ENCODE measurements around the gene LHFPL6.

LHFPL6 gene

DNA sequence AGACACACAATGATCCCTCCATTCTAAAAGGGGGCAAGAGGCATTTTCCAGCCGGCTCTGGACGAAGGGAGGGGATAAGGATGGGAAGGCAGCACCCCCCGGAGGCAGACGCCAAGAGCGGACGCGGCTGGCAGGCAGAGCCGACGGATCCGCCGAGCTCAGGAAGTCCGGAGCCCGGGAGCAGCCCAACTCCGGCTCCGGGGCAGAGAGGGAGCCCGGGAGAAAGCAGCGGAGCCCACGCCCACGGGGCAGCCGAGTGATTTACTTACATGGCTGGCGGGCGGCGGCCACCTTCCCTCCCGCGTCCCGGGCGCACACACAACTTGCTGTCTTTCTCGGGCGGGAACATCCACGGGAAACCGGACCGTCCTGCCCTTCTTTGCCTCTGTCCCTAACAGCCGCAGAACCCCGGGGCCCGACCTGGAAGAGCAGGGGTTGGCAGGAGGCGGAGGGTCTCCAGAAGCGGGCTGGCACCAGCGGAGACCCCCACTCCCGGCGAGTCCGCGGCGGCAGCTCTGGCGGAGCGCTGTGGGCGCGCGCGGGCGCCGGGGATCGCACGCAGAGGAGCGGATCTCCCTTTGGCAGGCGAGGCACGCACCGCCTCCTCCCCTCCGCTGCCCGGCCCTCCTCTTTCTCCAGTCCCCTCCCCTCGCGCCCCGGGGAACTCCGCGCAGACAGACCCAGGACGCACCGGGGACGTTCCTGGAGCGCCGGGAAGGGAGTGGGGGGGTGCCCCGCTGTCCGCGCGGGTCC, at the start of gene LHFPL6:
Gene LHFPL6 (minus strand): TSS at position 580 of the 753 bp plus-strand sequence.
- peak; percentile 87 for DNase-seq (ENCODE audit: low spot score)

DNA sequence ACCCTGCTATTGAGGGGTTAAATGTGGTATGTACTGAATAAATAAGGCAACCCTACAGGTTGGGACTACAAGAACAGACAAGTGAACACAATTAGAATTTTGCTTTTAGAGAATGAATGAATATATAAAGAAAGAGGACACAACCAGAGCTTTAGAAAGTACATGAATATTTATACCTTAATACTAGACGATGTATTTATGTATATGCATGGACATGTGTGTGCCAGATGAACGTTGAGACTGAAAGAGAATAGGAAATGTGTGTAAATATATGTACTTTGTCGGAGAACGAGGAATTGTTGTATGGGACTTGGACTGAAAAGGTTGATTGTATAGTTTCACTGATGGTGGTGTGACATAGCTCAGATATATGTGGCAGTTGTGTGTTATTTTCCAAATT, 43.1 kb upstream of the LHFPL6 start:
- DNase-seq (ENCODE audit: low spot score): no peak

GRCh38 chr13:39641645-39642044, 38.7 kb upstream of the LHFPL6 start:
- no peak for DNase-seq (ENCODE audit: low spot score)

DNA sequence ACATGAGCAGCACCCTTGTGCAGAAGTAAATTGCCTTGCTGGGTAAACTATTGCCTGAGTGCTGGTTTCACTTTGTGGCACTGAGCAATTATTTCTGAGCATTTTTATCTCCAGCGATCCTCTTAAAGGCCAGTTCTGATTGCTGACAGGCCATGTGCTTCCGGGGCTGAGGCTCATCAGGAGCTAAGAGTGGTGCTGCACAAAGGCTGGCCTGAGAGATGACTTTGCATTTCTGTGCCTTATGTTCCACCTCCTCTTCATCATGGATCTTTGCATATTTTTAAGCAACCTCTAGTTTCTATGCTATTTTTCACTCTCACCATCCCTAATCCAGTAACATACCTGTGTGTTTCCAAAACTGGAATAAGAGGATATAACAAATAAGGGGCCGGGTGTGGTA, 34.9 kb upstream of the LHFPL6 start:
- DNase-seq (ENCODE audit: low spot score): no peak

DNA sequence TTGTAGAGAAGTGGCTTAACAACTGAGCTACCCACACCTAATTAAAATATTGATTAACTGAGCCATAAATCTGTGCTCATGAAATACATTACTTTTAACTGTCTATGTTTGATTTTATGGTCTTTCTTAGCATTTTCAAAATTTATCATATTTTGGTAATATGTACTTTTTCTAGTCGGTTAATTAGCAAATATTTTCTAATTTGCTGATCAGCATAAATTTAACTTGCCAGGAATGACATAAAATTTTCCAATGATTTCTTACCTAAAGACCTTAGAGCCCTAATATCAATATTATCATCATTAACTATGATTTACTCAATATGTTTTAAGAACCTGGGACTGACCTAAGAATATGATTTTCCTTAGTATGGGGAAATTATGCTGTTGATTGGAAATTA, 32.6 kb upstream of the LHFPL6 start:
- no peak for DNase-seq (ENCODE audit: low spot score)

DNA sequence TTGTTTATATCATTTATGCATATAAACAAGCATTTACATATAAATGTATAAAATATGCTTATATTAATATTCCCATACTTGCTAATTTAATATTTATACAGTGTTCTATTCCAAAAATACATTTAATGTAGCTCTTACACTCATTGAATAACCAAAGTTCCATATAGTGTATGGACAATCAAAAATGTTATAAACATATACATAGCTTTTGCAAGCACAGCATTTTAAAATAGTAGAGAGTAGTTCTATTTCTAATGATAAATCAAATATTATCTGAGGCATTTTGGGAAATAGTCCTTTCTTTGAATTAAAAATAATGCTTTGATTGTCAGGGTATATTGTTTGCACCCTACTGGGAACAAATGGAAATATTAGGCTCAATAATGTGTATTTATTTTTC, 30.0 kb upstream of the LHFPL6 start:
- no peak for DNase-seq (ENCODE audit: low spot score)

DNA sequence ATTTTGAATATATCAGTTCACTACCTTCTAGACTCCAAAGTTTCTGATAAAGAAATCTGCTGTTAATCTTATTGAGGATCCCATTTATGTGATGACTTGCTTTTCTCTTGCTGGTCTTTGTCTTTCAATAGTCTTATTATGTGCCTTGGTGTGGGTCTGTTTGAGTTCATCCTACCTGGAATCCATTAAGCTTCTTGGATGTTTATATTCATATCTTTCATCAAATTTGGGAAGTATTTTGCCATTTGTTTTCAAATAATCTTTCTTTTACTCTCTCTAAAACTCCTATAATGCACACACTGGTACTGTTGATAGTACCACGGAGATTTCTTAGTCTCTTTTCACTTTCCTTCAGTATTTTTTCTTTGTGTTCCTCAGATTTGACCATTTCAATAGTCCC, 28.3 kb upstream of the LHFPL6 start:
- no peak for DNase-seq (ENCODE audit: low spot score)

GRCh38 chr13:39623466-39623865, 20.5 kb upstream of the LHFPL6 start:
- no peak for DNase-seq (ENCODE audit: low spot score)

GRCh38 chr13:39618561-39618960, 15.6 kb upstream of the LHFPL6 start:
- DNase-seq (ENCODE audit: low spot score): no peak

GRCh38 chr13:39616087-39616694, 13.2 kb upstream of the LHFPL6 start:
- DNase-seq (ENCODE audit: low spot score): peak; percentile 58

DNA sequence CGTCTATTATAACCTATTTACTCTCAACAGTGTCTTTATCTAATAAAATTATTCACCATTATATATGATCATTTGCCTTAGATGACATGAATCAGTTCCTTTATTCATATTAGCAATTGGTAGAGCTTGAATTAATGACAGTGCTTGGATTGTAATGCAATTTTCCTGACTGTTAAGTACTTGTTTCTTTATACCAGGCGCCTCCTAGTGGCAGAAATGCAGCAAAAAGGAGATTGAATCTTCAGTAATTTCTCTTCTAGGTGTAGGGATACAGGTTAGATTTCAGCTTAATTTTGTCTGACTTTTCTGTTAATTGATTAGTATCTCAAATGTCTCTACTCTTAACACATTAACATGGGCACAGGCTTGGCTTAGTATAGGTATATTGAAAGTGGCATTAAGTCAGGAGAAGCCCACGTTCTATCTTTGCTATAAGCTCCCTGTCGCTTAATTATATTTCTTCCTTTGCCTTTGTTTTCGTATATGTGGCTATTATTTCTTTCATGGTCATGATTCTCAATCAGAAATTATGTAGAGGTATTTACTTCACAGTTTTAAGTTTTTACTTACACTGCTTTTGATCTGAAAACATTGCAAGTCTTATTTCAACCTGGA, 9.1 kb upstream of the LHFPL6 start:
- peak; percentile 73 for DNase-seq (ENCODE audit: low spot score)

- DNase-seq (ENCODE audit: low spot score): no peak
Measured at GRCh38 chr13:39607876-39608275, 4.9 kb upstream of the LHFPL6 start.

DNA sequence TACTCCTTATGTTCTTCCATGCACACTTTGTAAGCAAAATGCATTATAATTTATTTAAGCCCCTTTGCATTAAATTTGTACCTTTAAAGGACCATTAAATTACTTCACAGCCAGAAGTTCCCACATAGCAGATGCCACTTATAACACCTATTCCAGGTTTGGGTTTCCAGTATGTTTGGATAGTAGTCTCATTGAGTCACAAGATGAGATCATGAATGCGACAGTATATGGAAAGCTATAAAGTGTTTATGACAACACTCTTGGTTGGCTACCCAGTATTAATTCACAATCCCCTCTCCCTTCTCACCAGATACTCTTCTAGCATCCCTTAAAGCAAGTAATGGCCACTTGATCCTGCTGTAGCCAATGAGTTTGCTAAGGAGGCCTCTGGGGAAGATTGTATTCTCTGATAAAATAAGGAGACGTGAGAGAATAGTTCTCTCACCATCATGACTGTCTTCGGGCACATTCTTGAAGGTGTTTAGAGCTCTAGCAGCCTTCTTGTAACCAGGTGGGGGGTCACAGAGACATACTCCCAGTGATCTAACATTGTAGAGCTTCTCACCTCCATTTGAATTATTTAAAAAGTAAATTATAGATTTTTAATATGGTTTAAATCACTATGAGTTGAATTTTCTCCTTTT, 2.8 kb upstream of the LHFPL6 start:
- no peak for DNase-seq (ENCODE audit: low spot score)

DNA sequence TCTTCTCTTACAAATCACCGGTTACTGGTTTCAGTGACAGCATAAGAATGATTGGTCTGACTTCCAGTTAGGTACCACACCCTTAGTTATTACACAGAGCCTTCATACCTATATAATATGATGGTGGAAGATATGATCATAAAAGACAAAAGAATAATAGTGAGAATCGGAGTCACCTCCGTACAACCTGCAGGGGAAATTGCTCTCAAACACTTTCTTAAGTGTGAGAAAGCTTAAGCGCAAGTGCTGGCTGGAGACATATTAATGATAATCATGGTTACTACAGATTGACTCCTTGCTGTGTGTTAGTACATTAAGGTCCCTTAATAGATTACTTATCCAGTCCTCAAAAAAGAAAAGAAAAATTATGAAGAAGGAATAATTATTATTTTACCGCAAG, 1.8 kb upstream of the LHFPL6 start:
- no peak for DNase-seq (ENCODE audit: low spot score)

- DNase-seq (ENCODE audit: low spot score): no peak
Measured at GRCh38 chr13:39603424-39603947, 493 bp upstream of the LHFPL6 start.

DNA sequence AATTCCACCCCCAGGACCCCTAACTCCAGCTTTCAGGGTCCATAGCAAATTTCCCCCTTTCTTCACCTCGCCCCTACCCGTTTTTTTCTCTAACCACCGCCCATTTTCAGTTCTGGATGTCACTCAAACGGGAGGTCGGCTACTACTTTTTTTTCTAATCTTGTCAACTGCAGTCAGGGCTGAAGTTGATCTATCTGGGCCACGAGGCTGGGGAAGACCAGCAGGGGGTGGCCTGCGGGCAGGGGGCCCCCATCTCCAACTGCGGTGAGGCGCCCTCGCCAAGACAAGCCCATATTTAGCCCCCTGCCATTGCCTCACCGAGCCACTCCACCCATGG, 748 bp downstream of the LHFPL6 start:
- no peak for DNase-seq (ENCODE audit: low spot score)

DNA sequence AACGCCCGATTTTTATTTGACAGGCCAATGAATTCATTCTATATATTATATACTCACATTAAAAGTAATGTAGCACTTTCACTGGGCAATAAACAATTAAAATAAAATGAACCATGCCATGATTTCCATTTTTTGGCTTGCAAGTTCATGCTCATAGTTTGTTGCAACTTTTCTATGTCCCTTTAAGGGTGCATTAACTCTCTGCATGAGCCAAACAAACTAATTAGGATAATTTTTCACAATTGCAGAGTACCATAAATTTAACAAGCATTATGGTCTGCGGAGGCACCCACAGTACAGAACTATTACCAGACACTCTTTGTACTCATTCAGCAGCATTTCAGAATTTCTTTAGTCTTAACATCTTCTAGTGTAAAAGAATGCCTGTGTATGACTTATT, 1.4 kb downstream of the LHFPL6 start:
- DNase-seq (ENCODE audit: low spot score): no peak

DNA sequence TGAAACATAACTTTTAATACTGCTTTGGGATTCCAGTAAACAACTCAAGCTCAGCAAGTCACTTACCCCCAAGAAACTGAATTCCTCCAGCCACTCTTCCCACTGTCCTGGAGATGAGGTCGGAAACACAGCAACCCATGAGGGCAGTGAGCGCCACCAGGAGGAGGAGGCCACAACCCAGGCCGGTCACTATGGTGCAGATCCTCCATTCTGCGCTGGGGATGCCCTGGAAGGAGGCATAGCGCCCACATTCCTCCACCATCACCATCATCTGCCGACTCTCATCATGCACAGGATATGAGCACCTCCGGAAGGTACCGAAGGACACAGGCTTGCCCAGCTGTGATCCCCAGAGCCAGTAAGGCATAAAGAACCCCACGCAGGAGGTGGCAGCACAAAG, 2.2 kb downstream of the LHFPL6 start:
- DNase-seq (ENCODE audit: low spot score): no peak

- no peak for DNase-seq (ENCODE audit: low spot score)
Measured at GRCh38 chr13:39599842-39600241, 3.2 kb downstream of the LHFPL6 start.

- no peak for DNase-seq (ENCODE audit: low spot score)
Measured at GRCh38 chr13:39599012-39599411, 4.0 kb downstream of the LHFPL6 start.

- DNase-seq (ENCODE audit: low spot score): no peak
Measured at GRCh38 chr13:39597838-39598237, 5.2 kb downstream of the LHFPL6 start.

- DNase-seq (ENCODE audit: low spot score): no peak
Measured at GRCh38 chr13:39596685-39597084, 6.3 kb downstream of the LHFPL6 start.

- DNase-seq (ENCODE audit: low spot score): no peak
Measured at GRCh38 chr13:39596176-39596575, 6.8 kb downstream of the LHFPL6 start.
